Stimulated activated CD8-positive, alpha-beta memory T cell treated with anti-CD3 and anti-CD28 coated beads, Interleukin-2, amount 100 ng/mL, for 1 hour (primary cell): ENCODE measurements around the gene BICRAL.
"Not testable (repeated sequence)": the region's sequence is repeated elsewhere in the genome, so short reads cannot be mapped to it uniquely, and the experiment has no call there.

Source experiments
- DNase-seq, 2 donors: peaks; one replicate each; pipeline ENCODE4 v3.0.0-alpha.2; 2020; ENCODE audit warnings: low read depth in 2 of 2

Gene BICRAL

DNA sequence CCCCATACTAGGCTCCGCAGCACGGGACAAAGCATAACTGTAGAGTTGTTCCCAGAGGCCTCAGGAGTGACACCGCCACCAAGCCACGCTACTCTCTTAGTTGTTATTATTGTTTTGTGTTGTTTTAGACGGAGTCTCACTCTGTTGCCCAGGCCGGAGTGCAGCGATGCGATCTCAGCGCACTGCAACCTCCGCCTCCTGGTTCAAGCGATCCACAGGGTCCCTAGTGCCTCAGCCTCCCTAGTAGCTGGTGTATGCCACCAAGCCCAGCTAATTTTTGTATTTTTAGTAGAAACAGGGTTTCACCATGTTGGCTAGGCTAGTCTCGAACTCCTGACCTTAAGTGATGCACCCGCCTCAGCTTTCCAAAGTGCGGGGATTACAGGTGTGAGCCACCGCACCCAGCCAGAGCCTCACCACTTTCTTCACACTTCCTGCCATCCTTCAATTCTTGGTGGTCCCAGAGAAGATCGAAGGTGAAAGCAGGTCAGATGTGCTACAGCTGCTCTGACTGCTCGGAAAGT, 109.4 kb downstream of the BICRAL start:
- DNase-seq: no peak

DNA sequence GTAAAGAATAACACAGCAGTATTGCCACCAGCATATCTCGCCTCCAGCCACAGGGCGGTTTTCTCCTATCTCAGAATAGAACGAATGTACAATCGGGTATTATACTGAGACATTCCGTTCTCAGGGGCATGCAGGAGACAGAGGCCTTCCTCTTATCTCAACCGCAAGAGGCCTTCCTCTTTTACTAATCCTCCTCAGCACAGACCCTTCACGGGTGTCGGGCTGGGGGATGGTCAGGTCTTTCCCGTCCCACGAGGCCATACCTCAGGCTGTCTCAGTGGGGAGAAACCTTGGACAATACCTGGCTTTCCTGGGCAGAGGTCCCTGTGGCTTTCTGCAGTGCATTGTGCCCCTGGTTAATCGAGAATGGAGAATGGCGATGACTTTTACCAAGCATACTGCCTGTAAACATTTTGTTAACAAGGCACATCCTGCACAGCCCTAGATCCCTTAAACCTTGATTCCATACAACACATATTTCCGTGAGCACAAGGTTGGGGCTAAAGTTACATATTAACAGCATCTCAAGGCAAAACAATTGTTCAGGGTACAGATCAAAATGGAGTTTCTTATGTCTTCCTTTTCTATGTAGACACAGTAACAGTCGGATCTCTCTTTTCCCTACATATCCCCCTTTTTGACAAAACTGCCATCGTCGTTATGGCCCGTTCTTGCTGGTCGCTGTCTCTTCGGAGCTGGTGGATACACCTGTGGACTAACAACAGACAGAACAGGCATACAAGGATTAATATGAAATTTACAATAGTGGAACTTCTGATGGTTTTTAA, 112.4 kb downstream of the BICRAL start:
- not testable (repeated sequence) for DNase-seq

DNA sequence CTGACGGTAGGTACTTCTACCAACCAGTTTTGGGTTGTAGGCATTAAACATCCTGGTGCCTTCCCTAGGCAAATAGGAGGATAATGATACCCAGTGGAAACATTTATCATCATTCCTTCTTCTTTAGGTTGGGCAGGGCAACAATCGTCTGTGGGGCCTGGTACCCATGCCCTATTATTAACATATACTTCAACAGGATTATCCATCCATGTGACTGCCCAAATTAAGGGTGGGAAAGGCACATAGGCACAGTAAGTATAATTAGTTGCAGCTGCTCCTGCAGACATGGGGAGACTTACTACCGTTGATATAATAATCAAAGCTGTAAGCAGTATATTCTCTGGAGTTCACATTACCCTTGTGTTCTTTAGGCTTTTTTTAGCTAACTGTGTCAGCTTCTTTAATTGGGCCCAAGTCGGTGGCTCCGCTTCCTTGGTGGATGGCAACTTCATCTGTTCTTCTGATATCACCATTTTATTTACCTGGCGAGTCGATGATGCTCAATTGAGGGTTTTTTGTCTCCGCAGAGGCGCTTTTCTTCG, 114.4 kb downstream of the BICRAL start:
- DNase-seq: no peak

DNA sequence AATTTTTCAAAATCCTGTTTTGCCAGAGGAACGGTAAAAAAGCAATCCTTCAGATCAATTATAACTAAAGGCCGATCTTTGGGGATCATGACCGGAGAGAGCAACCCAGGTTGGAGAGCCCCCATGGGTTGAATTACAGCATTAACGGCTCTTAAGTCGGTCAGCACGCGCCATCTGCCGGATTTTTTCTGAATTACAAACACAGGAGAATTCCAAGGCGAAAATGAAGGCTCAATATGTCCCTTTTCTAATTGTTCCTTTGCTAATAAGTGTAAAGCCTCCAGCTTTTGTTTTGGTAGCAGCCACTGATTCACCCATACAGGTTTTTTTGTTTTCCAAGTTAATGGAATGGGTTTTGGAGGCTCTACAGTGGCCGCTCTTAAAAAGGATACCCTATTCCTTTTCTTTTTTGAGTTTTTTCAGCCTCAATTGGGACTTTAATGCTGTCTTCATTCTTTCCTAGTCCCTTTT, 117.1 kb downstream of the BICRAL start:
- DNase-seq: peak; percentile 46 to 48

DNA sequence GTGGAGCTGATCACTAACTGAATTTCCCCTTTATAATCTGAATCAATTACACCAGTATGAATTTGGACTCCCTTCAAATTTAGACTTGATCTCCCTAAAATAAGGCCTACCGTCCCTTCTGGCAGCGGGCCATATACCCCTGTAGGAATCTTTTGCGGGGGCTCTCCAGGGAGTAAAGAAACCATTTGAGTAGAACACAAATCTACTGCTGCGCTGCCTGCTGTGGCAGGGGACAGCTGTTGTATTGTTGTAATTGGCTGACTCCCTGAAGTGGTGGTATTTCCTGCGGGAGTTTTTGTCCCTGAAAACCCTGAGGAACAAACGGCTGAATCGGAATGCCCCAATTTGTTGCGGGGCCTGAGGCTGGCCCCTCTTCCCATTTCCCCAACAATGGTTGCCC, 118.0 kb downstream of the BICRAL start:
- no peak for DNase-seq

DNA sequence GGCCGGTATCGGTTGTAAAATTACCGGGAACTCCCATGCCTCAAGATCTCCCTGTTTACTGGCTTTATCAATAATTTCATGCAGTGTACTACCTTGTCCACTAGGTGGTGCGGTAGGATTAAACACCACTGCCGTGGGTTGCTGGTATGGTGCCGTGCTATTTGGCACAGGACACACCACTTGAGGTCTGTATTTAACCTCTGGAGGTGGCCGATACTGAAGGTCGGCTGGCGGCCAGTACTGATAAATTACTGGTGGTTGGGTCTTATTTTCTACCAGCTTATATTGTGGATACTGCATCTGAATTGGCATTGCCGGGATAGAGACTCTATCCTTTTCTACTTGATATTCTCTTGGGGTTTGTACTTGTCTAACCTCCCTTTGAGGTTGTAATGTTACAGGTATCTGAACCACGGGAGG, 119.7 kb downstream of the BICRAL start:
- peak; percentile 36 to 53 for DNase-seq

DNA sequence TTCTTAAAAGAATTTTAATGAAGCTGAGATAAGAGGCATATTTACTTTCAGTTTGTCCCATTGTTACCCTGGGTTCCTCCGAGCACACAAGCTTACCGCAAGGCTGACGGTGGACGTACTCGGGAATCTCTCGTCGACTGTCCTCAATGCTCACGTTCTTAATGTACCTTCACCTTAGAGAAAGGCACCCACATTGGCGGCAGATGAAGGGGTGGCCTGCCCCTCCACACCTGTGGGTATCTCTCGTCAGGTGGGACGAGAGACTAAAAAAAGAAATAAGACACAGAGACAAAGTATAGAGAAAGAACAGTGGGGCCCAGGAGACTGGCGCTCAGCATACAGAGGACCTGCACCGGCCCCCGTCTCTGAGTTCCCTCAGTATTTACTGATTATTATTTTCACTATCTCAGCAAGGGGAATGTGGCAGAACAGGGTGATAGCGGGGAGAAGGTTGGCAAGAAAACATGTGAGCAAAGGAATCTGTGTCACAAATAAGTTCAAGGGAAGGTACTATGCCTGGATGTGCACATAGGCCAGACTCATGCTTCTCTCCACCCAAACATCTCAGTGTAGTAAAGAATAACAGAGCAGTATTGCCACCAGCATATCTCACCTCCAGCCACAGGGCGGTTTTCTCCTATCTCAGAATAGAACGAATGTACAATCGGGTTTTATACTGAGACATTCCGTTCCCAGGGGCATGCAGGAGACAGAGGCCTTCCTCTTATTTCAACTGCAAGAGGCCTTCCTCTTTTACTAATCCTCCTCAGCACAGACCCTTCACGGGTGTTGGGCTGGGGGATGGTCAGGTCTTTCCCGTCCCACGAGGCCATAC, 120.8 kb downstream of the BICRAL start:
- not testable (repeated sequence) for DNase-seq

DNA sequence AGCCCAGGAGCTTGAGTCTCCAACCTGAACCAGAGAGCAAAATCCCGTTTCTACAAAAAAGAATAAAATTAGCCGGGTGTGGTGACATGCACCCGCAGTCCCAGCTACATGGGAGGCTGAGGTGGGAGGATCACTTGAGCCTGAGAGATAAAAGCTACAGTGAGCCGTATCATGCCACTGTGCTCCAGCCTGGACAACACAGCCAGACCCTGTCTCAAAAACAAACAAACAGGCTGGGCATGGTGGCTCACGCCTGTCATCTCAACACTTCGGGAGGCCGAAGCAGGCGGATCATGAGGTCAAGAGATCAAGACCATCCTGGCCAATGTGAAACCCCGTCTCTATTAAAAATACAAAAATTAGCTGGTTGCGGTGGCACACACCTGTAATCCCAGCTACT, 122.6 kb downstream of the BICRAL start:
- DNase-seq: no peak

DNA sequence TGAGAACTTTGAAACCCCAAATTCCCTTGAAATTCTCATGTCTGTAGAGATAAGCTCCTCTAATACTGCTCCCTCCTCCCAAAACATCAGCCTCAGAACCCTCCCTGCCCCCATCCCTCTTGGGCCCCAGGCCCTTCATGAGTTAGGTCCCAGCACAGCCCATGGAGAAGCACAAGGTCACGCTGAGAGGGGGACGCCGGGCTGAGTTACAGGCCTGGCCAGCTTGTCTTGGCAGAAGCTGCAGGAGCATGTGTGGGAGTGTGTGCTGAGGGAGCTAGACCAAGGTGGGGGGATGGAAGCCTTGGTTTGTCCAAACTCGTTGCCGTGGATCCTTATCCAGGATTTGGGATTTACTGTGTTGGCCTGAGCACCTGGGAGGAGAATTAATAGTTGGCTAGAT, 125.5 kb downstream of the BICRAL start:
- DNase-seq: no peak

DNA sequence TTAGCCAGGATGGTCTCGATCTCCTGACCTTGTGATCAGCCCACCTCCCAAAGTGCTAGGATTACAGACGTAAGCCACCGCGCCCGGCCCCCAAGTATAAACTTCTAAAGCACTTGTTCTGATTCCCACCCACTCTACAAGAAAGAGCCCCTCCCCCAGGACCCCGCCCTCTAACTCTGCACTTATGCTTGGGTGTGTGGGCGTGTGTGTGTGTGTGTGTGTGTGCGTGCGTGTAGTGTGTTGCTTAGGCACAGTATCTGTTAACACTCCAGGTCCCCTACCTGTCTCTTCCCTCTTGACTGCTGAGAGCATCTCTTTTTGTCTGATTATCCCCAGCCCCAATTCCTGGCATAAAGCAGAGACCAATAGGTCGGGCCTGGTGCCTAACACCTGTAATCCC, 128.0 kb downstream of the BICRAL start:
- no peak for DNase-seq

DNA sequence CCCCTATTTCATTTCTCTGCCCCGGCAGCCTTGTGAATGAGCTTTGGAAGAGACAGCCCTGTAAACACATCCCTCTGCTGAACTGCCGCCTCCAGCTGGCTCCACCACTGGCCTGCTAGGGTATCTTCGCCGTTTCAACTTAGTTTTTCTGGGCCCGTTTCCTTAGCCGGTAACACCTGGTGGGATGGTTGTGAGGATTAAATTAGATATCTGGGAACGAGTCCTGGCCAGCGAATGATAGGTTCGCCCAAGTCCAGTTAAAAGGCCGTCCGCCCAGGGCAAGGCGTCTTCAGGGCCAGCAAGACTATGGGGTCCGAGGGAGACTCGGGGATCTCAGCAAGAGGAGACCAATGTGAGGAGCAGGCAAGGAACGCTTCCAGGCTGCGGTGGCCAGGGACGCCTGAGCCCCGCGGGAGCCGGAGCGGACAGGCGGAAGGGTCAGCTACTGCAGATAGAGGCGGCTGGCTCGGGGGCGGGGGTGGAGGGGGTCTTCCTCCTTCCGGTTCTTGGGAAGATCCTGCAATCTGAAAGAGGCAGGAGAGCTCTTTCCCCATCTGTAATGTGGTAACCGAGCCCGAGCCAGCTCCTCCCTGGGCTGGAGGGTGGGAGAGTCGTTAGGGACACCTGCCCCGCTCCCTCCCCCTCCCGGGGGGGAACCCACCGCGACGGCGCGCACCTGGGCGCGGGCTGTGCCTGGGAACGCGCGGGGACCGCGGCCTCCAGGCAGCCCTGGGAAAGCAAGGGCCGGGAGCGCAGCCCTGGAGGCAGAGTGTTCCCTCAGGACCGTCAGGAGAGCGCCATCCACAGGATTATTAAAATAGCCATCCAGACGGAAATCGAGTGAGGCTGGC, 129.5 kb downstream of the BICRAL start:
- DNase-seq: no peak

DNA sequence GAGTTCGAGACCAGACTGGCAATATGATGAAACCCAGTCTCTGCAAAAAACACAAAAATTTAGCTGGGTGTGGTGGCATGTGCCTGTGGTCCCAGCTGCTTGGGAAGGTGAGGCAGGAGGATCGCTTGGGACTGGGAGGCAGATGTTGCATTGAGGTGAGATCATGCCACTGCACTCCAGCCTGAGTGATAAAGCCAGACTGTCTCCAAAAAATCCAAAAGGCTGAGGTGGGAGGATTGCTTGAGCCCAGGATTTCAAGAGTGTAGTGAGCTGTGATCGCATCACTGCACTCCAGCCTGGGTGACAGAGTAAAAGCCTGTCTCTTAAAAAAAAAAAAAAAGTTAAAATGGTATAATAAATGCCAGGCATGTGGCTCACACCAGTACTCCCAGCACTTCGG, 132.7 kb downstream of the BICRAL start:
- DNase-seq: no peak

DNA sequence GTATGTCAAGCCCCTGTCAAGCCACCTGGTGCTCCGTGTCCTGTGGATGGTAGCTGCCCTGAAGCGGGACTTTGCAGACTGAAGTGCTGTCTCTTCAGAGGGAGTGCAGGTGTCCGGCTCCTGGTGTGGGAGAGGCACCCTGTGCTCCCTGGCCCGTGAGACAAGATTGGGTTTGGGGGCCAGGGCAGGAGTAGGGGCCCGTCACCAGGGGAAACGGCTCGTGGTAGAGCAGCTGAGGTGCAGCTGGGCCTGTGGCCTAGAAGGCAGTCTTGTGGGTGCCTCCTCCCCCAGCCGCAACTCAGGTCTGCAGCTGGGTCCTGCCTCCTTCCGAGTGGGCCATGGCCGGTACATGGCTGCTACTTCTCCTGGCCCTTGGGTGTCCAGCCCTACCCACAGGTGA, 133.9 kb downstream of the BICRAL start, which contains the start of gene PTCRA:
PTCRA (plus strand) TSS at position 322 of the 400 bp plus-strand sequence; CDS start at position 339, 17 bp downstream.
- DNase-seq: no peak

DNA sequence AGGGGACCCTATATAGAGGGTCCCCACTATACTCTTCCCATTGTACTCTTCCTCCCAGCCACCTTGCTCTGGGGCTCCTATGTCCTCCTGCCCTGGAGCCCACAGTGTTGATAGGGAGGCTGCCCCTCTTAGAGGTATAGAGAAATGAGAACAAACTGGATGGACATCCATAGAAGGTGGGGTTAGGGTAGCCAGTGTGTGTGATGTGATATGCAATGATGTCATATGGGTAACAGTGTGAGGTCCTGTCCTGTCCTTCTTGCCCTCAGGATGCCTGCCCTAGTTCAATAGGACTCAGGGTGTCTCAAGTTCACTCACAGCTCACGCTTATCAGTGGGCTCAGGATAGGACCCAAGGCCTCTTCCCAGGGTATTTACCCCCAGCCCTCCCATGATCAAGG, 134.4 kb downstream of the BICRAL start:
- DNase-seq: no peak
